HG02981 (cell line): Measurements from ENCODE around the gene FRS2.

Experiments used
- ATAC-seq: cut with Tn5 transposase; IDR thresholded peaks from one replicate; pipeline ENCODE4 v1.9.1; 2021; ENCODE audit warnings: mild to moderate bottlenecking, moderate library complexity; ENCODE audit not compliant: unreplicated experiment

FRS2 gene

DNA sequence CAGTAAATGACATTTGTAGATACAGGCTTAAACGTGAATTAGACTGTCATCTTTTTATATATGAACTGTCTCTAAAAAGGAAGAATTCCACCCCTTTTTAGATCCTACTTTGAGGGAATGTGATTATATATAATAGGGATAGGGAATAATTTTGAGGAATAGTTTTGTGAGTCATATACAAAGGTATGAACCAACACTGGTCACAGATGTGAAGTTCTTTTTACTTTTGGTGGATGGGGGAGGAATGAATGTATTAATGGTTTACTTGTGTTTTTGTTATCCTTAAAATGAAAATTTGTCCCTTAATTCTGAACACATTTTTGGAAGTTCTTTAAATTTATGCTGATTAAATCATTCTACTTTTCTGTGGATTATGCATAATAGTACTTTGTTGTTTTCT is 30.4 kb downstream of the FRS2 start:
- ATAC-seq = no peak

DNA sequence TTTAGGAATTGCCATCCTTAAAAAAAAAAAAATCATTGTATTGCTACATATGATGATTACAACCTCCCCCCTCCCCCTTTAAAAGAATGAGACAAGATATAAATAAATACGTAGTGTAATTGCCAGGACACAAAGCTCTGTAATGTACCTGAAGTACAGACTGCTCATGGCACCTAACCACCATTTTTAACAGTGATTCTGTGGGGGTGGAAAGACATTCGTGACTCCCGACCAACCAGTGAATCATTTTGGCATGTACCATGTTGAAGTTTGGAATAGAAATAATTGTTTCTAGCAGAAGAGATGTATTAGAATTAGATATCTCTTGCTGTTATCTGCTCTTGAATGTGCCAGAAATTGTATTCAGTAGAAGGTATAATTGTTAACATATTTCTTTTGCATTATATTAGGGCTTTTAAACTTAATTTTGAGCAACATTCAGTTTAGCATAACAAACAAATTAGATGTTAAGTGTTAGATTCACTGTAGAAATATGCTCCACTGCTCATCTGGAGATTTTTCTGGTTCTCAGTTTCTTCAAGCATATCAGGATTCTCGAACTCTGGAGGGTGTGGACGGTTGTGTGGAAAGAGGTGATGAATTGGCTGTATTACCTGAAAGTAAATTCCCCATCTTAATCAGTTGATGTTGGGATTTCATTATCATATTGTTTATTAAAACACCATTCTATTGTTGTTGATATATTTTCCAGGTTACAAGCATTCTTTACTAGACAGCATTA is 31.1 kb downstream of the FRS2 start:
- ATAC-seq = no peak

DNA sequence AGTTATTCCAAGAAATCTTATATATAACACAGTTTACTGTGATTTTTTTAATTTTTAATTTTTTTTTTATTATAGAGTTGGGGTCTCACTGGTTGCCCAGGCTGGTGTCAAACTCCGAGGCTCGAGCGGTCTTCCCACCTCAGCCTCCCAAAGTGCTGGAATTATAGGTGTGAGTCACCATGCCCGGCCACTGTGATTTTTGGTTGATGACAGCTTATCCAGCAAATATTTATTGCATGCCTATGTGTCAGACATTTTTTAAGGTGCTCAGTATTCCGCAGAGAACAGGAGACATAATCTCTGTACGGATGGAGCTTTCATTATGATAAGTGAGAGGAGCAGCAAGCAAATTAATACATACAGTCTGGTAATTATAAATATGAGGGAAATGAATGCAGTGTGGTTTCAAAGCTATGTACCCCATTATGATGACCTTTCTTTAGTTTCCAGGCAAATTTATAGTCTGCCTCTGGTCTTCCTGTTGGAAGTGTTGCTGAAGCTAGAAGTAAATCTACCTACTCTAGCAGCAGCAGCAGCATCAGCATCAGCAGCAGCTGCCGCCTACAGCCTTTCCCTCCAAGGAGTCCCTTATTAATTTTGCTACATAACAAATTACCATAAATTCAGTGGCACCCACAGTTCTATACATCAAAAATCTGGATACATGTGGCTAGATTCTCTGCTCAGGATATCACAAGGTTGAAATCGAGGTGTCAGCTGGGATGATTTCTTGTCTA is 32.3 kb downstream of the FRS2 start:
- ATAC-seq = no peak

DNA sequence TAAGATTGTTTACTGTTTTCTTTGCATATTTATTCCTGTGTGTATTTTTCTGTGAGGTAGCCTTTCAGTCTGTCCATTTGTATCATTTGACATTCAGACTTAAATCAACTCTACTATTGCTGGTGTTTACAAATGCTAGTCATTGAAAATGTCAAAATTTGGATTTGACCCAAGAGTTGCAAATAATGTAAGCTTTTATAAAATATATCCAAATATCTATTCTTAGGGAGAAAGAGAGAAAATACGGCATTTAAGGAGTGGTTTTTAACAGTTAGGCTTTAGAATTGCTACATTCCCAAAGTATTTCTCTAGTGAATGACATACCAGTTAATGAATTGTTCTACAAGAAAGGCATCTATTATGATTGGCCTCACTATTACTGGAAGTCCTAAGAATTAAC is 37.9 kb downstream of the FRS2 start:
- no peak for ATAC-seq

DNA sequence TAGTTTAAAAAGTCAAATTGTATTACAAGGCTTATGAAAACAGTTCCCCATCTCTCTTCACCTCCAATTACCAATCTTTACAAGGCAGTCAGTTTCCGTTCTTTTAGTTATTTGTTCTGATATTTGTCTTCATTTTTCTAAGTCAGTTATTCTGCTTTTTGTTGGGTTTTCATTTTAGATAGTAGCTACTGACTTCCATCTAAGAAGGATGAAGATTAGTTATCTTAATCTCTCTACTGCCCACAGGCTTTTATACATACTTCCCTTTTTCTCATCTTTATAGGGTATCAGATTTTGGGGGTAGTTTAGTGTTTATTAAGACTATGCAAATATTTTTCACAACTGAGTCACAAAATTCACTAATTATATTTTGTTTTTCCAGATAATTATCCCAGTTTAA is 38.4 kb downstream of the FRS2 start:
- no peak for ATAC-seq

DNA sequence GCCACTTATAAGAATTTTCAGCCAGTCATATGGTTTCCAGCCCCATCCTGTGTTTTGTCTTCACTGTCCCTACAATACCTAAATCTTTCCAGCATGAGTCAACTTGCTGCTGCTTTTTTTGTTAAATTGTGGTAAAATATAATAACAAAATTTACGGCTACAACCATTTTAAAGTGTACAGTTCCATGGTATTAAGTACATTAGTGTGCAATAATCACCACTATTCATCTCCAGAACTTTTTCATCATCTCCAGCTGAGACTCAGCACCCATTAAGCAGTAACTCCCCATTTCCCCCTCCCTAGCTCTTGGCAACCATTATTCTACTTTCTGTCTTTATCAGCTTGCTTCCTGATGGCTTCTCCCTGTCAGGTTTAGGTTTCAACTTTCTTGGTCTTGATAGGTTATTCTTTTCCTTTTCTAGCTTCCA is 39.1 kb downstream of the FRS2 start:
- ATAC-seq = no peak

DNA sequence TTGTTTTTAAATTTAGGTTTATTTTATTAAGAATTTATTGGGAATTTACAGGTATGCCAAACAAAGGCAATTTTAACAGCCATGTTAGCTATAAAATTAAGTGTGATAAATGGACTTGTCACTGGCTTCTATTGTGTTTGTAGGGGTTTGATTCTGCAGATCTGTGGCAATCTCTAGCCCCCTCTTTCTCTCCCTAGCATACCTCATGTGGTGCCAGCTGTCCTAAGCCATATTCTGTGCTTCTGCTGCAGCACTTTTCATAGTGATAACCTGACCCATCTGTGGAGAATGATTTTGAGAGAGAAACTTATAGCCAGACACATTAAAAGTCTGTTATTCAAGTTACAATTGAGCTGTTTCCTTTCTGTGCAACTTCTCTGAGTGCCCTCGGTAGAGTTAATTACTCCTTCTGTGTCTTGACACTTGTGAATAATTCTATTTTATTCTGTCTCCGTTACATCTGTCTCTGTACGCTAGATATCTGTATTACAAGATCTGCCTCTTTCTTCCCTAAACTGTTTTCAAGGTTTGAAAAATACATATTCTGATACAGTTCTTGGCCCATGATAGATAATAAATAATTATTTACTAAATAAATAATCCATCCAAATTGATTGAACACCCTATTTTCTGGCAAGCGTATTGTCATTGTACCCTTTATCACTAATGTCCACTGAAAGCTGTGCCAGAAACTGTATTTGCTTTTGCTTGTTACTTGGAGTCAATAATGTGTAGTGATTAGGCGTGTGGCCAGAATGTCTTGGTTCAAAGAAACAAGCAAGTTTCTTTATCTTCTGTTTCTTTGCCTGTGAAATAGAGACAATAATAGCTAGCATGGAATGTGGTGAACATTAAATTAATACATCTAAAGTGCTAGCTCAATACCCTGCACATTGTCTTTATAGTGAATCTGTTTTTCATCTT is 40.0 kb downstream of the FRS2 start:
- no peak for ATAC-seq

DNA sequence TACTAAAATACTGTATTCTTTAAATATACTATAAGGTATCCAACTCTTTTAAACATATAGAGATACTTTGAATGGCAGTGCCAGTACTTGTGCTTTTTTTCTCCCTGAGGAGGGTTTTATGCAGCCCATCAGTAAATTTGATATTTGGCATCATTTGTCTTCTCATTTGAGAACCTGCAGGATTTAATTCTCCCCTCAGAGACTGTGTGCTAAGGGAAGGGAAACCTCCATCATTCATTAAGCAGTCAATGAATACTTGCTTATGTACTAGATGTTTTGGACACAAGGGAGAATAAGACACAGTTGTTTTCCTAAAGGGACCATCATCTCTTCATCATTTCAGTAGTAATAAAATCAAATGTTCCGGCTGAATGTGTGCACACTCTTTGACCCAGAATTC is 40.8 kb downstream of the FRS2 start:
- ATAC-seq = no peak

DNA sequence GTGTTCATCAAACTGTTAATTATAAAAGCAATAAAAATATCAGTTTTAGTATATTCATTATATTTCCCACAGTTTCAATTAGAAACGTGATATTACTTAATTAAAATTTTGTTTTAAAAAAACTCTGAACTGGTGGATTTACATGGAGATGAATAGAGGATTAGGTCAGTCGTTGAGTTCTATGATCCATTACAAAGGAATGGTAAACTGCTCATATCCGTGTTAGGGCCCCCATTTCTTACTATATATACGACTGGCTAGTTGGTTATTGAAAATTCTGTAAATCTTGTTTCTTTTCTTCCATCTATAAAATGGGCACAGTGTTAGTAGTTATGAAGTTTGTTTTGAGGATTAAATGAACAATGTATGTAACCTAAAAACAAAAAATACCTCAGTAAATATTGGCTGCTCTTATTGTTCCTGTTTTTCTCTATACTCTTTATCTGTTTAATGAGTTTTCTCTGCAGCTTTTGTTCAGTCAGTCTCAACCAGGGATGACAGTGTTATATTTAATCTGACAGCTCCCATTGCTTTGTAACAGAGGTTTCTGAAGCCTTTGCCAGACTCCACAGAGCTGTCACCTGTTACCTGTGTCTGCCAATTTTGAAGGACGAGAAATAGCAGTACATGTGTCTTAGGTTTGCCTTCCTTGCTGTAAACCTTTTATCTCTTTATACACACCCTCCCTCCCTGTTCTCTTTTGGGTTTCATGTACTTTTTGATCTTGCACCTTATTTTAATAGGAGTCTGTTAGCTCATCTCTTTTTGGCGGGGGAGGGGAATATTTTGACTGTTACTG is 41.5 kb downstream of the FRS2 start:
- ATAC-seq = no peak

DNA sequence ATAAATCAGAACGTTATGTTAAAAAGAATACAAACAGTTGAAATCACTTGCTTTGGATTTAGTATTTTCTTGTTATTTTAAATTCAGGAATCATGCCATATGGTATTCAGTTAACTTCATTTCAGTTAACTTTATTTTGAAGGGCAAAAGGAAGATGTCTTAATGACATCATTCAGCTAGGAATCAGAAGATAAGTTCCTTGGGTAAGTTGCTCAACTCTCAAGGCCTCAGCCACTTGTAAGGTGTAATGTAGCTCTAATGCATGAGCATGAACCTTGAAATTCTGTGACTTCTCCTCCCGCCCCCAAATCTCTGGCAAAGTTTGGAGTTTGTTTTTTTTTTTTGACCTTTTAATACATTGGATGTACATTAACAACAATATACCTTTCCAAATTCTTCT is 42.6 kb downstream of the FRS2 start:
- no peak for ATAC-seq

DNA sequence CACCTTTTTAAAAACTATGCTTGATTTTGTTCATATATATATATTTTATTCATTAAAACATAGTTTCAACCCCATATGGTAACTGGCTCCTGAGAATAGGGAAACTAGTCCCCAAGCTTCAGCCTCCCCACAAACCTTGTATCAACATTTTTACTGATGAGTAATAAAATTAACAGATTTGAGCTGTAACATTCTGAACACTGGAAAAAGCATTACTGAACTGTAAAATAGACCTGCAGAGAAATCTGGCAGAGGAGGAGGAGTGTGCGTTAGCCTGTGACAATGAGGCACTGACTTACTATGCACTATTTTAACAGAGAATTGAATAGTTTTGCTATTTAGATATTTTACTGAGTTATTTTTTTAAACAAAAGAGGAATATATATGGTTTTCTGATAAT is 43.1 kb downstream of the FRS2 start:
- ATAC-seq = no peak

DNA sequence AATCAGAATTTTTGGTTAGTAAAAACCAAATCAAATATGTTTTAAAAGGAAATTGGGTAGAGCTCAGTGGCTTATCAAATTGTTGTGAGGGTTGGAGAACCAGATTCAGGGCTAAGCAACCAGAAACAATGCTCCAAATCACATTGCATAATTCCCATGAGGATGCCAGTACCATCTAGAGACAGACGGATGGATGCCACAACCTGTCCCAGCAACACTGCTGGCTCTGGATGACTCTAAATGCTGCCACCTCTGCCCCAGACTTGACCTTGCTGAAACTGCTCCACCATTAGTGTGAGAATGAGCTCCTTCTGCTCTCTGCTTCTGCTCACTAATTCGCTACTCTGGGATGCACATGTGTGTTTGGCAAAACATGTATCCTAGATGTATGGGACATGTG is 43.9 kb downstream of the FRS2 start:
- ATAC-seq = no peak

DNA sequence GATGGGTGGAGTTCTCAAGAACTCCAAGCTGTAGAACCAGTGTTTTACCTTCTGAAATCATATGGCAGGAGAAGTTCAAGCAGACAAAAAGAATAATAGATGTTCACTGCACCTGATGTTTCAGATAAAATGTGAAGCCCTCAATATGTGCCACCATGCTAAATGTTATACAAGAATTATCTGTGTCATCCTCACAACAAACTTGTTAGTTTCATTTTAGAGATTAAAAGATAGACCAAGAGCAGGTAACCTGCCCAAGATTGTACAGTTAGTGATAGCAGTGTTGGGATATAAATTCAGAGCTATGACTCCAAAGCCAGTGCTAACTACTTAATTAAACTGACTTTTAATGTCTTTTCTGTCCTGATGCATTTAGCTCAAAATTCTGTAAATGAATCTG is 44.7 kb downstream of the FRS2 start:
- ATAC-seq = no peak

DNA sequence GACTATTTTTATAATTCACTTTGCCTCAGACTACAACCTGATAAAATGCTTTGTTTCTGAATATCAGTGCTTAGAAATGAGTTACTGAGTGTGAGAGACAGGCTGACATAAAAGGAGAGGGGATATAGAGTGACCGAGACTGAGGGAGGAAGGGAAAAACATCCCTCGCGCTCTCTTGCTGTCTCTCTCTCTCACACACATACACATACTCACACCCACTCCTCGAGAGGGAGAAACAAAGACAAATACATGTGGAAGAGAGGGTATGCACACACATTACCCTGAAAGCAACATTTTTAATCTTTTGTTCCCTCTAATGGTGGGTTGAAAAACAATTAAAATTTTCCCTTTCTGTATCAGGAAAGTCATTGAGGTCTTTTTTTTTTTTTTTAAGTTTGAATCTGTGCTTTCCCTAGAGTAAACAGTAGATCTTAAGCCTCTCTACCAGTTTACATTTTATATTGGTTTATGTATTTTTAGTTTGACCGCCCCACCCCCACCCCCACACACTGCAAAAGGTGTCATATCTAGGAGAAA is 45.3 kb downstream of the FRS2 start:
- ATAC-seq = no peak

DNA sequence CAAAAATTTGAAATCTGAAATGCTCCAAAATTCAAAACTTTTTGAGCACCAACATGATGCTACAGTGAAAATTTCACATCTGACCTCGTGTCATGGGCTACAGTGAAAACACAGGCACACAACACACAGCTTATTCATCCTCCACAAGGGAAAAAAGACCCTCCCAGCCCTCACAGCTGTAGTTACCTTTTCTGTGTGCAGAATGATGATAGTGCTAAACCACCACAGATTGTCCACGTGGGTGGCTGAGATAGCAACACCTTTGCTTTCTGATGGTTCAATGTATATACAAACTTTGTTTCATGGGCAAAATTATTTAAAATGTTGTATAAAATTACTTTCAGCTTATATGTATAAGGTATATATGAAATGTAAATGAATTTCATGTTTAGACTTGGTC is 46.8 kb downstream of the FRS2 start:
- no peak for ATAC-seq

DNA sequence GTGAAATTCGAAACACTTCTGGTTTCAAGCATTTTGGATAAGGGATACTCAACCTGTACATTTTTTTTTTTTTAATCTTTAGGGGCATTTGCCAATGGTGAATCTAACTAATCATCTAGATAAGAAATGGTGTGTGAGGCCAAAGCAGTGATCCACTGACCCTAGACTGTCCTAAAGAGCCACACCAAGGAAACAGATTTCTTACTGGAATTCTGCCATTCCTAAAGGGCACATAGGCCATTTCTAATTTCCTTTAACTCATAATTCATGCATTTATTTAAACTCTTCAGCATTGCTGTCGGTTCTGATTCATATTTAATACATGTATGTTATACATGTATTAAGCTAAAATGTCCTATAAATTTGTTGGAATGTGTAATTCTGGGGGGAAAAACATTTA is 47.2 kb downstream of the FRS2 start:
- no peak for ATAC-seq

DNA sequence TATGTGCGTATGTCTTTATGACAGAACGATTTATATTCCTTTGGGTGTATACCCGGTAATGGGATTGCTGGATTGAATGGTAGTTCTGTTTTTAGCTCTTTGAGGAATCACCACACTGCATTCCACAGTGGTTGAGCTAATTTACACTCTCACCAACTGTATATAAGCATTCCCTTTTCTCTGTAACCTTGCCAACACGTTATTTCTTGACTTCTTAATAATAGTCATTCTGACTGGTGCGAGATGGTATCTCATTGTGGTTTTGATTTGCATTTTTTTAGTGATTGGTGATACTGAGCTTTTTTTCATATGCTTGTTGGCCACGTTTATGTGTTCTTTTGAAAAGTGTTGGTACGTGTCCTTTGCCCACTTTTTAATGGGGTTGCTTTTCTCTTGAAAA is 49.7 kb downstream of the FRS2 start:
- ATAC-seq = no peak

DNA sequence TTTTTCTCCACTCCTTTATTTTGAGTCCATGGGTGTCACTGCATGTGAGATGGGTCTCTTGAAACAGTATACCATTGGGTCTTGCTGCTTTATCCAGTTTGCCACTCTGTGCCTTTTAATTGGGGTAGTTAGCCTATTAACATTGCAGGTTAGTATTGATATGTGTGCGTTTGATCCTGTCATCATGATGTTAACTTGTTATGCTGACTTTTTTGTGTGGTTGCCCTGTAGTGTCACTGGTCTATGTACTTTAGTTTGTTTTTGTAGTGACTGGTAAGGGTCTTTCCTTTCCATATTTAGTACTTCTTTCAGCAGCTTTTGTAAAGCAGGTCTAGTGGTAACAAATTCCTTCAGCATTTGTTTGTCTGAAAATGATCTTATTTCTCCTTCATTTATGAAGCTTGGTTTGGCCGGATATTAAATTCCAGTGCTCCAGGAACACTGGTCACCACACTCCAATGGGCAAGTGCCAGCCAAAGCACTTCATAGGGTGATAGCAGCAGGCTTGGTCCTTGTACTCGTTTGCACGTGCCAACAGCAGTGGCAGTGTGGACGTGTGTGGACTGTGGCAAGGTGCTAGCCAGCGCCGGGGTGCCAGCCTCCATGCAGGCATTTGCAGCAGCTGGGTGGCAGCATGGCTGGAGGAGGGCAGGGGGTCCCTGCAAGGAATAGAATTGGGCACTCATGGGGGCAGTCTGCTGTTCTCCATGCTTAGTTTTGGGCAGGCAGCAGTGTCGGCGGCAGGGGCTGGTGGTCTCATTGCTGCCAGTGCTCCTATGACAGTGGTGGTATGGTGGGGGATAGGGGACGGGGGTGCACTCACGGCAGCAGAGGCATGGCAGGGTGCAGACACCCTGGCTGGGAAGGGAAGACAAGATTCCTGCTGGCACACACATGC is 53.5 kb downstream of the FRS2 start:
- ATAC-seq = no peak

DNA sequence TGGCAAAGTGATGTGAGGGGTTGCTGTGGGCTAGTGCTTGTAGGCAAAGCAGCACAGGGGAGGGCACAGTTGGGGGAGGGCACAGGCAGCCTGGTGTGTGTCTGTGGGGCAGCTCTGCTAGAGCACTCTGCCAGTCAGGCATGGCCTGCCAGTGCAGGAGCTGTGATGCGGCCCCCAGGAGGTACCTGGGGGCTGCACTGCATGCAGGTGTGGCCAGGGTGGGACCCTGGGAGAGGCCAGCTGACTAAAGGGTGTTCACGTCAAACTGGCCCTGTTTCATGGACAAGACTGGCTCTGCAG is 54.1 kb downstream of the FRS2 start:
- no peak for ATAC-seq
